Skeletal muscle satellite cell (primary cell): Measurements from ENCODE around the gene SEC14L3.
"Not testable (repeated sequence)": the region's sequence is repeated elsewhere in the genome, so short reads cannot be mapped to it uniquely, and the experiment has no call there.

Source experiments
- H3K27me3 ChIP-seq: 2 replicates; pipeline ENCODE4 v1.7.0; 2013; ENCODE audit warnings: low read length; ENCODE audit not compliant: control insufficient read depth, insufficient read depth
- H3K36me3 ChIP-seq: 2 replicates; pipeline ENCODE4 v1.7.0; 2013; ENCODE audit warnings: mild to moderate bottlenecking, control low read depth, low read length; ENCODE audit not compliant: insufficient read depth
- H3K4me1 ChIP-seq: 2 replicates; pipeline ENCODE4 v1.7.0; 2013; ENCODE audit warnings: low read length; ENCODE audit not compliant: control insufficient read depth, insufficient read depth
- H3K4me2 ChIP-seq: 2 replicates; pipeline ENCODE4 v1.7.0; 2013; ENCODE audit warnings: mild to moderate bottlenecking, low read length
- H3K4me3 ChIP-seq: 2 replicates; pipeline ENCODE4 v1.7.0; 2013; ENCODE audit warnings: low read length
- H3K9ac ChIP-seq: 2 replicates; pipeline ENCODE4 v1.7.0; 2013; ENCODE audit warnings: mild to moderate bottlenecking, low read depth, low read length, moderate library complexity
- H3K9me3 ChIP-seq: replicated peaks from 2 replicates; pipeline ENCODE4 v1.7.0; 2013; ENCODE audit warnings: mild to moderate bottlenecking, control low read depth, low read length

The SEC14L3 gene

DNA sequence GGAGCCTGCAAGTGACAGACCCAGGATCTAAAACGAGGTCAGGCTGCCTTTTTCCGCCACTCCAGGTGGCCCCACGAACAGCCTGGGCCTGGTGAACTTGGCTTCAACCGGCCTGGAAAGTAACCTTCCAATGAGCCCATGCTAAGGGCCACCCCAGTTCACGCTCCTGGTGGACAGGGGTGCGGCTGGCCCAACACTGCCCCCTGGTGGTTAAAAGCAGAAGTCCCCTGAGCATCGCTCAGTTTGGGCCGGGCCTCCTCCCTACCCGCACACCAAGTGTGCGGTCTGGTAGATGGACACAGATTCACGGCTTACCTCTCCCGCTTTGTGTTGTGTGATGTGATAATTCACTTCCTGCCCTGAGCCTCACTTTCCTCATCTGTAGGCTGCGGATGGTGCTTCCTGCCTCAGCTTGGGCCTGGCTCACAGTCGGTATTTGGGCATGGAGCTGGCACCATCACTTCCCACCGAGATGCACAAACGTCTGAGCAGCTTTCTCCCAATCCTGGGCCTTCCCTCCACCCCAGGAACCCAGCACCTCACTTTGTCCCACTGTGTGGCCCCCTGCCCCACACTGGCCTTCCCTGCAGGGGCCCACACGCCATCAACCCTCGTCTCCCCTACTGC, 13.7 kb upstream of the SEC14L3 start:
- H3K4me3 ChIP-seq = no peak overlapping the region
- H3K9ac ChIP-seq = no peak overlapping the region
- H3K27me3 ChIP-seq = peaks cover 14% of the 10 kb centered on the region
- H3K4me1 ChIP-seq = no peaks in the 10 kb centered on the region
- no peaks in the 10 kb centered on the region for H3K36me3 ChIP-seq
- H3K4me2 ChIP-seq = no peak overlapping the region
- no peaks in the 10 kb centered on the region for H3K9me3 ChIP-seq

DNA sequence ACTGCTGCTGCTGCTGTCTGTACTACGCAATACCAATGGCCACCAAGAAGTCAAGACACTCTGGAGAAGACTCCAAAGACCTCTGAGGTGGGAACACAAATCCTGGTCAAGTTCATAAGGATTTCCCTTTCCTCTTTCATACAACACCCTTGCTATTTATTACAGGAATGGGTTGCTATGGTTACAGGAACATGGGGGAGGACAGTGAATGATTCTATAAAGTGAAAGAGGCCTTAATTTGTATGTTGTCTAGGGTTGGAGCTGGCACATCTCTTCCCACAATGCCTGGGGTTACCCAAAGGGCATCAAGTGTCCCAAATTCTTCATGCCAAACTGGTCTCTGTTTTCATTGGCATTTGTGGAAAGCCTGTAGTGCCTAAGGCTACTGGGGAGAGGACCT, 11.4 kb upstream of the SEC14L3 start:
- Histone ChIP-seq H3K9ac (no peak overlapping the region), H3K4me3 (no peak overlapping the region), H3K4me1 (no peaks in the 10 kb centered on the region), H3K9me3 (no peaks in the 10 kb centered on the region), H3K4me2 (no peak overlapping the region), H3K36me3 (no peaks in the 10 kb centered on the region), H3K27me3 (peaks cover 14% of the 10 kb centered on the region)

DNA sequence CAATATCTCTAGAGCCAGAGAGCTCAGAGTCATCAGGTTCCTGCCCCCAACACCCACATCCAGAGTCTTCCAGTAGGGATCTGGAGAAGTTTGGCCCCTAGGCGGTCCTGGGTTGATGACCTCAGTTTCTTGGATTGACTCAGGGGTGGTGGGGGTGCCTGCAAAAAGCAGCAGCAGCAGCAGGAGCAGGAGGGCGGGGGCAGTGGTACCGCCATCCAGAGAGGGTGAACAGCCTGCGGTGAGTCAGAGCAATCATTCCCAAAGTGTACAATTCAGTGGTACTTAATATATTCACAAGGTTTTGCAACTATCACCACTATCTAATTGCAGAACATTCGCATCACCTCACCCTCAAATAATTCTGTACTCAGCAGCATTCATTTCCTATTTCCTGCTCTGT, 9.9 kb upstream of the SEC14L3 start:
- Histone ChIP-seq H3K36me3 (no peaks in the 10 kb centered on the region), H3K4me1 (no peaks in the 10 kb centered on the region), H3K4me2 (no peak overlapping the region), H3K9me3 (no peaks in the 10 kb centered on the region), H3K27me3 (peaks cover 20% of the 10 kb centered on the region), H3K4me3 (no peak overlapping the region), H3K9ac (no peak overlapping the region)

DNA sequence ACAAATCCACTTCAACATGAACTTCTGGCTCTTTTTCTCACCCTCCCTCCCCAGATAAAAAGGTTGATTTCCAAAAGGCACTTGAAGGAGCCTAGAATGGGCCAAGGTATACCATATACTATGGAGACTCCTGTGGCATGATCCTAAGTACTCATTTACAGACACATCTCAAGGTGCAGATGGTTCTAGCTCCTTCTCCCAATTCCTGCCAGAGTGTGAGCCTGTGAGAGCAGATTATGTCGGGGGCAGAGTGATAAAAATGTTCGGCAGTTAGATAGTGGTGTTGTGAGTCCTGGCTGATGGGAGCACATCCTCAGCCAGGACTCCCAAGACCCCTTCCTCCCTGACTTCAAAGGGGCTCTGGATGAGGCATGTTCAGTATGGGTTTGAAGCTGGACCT, 8.2 kb upstream of the SEC14L3 start:
- Histone ChIP-seq H3K4me3 (no peak overlapping the region), H3K9ac (no peak overlapping the region), H3K4me1 (no peaks in the 10 kb centered on the region), H3K4me2 (no peak overlapping the region), H3K36me3 (no peaks in the 10 kb centered on the region), H3K9me3 (no peaks in the 10 kb centered on the region), H3K27me3 (peaks cover 27% of the 10 kb centered on the region)

DNA sequence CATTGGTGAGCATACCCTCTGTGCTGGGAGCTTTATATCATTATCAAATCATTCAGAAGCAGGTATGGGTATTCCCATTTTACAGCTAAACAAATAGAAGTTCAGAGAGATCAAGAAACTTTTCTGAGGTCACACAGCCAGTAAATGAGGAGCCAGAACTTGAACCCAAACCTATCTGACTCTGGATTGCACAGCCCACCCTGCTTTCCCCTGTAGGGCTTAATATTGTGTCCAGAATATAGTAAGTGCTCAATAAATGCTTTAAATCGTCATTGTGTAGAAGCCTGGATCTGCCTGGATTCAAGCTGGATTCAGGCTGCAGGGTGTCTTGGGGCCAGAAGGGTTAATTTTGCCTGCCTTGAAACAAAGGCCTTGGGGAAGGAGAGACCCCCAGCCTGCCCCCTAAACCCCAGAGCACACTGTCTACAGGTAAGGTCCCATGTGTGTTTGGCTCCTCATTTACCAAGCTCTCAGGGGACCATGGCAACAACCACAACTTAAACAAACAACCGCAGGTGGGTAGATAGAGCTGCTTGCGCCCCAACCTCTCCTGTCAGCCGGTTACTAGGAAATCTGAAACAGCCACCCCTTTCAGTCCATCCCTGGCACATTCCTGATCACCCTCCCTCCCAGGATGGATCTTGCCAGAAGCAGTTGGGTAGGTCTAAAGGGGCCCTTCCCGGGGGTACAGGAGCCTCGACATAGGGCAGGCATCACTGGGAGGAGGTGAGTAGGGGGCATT, 3.0 kb upstream of the SEC14L3 start:
- no peaks in the 10 kb centered on the region for H3K4me1 ChIP-seq
- H3K36me3 ChIP-seq = no peaks in the 10 kb centered on the region
- no peaks in the 10 kb centered on the region for H3K9me3 ChIP-seq
- H3K9ac ChIP-seq = no peak overlapping the region
- no peak overlapping the region for H3K4me2 ChIP-seq
- peaks cover 64% of the 10 kb centered on the region for H3K27me3 ChIP-seq
- no peak overlapping the region for H3K4me3 ChIP-seq

DNA sequence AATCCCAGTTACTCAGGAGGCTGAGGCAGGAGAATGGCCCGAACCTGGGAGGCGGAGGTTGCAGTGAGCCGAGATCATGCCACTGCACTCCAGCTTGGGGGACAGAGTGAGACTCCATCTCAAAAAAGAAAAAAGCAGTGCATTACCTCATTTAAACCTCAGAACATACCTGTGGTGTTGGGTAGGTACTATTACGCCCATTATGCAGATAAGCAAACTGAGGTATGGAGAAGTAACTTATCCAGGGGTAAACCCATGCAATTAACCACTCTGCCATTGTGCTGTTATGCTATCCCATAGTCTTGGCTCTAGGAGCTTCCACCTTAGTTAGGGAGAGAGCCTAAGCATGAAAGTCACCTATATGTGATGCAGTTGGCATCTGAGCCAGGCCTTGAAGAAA, 2.3 kb upstream of the SEC14L3 start:
- Histone ChIP-seq H3K9me3 (no peaks in the 10 kb centered on the region), H3K4me2 (no peak overlapping the region), H3K4me3 (no peak overlapping the region), H3K9ac (no peak overlapping the region), H3K27me3 (peaks cover 71% of the 10 kb centered on the region), H3K36me3 (no peaks in the 10 kb centered on the region), H3K4me1 (no peaks in the 10 kb centered on the region)

DNA sequence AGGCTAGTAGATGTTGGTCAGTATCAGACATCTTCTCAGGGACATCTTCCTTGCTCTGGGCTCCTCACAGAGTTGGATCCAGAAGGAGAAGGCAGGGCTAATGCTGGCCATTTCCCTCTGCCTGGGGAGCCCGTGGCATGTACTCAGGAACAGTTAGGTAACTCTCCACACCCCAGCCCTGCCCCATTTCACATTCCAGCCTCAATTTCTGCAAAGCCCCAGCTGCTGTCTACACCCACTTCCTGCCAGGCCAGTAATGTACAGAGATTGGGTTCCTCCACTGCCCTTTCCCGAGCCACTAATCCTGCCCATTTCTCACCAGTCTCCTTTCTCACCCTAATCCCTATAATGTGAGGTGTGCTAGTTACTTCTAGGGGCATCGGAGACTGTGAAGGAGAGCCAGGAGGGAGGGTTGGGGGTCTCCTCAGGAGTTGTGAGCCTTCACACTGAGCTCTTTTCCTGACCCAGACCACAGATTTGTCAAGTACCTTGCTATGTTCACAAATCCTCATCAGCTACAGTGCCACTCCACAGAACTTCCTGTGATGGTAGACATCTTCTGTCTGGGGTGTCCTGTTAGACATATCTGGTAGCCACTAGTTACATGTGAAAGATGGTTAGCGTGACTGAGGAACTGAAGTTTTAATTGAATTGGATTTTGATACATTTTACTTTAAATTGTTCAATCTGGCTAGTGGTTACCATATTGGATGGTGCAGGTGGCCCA, 1.3 kb upstream of the SEC14L3 start:
- H3K36me3 ChIP-seq = no peaks in the 10 kb centered on the region
- peaks cover 65% of the 10 kb centered on the region for H3K27me3 ChIP-seq
- no peaks in the 10 kb centered on the region for H3K4me1 ChIP-seq
- H3K4me3 ChIP-seq = no peak overlapping the region
- no peak overlapping the region for H3K4me2 ChIP-seq
- H3K9me3 ChIP-seq = no peaks in the 10 kb centered on the region
- no peak overlapping the region for H3K9ac ChIP-seq

DNA sequence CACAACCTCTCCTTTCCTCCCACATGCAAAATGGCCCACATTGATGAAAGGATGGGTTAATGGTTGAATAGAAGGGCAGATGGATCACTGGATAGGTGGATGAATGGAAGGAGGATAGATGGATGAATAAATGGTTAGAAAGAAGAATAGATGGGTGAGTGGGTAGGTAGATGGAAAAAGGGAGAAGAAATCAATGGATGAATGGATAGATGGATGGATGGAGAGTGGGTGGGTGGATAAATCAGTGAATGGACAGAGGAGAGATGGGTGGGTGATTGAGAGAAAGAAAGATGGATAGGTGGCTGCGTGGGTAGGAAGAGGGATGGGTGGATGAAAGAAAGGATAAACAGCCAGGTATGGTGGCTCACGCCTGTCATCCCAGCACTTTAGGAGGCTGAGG, 1.2 kb downstream of the SEC14L3 start:
- H3K4me3 ChIP-seq = no peak overlapping the region
- no peak overlapping the region for H3K9ac ChIP-seq
- H3K4me1 ChIP-seq = no peaks in the 10 kb centered on the region
- no peak overlapping the region for H3K4me2 ChIP-seq
- no peaks in the 10 kb centered on the region for H3K36me3 ChIP-seq
- H3K9me3 ChIP-seq = no peaks in the 10 kb centered on the region
- H3K27me3 ChIP-seq = peaks cover 69% of the 10 kb centered on the region

DNA sequence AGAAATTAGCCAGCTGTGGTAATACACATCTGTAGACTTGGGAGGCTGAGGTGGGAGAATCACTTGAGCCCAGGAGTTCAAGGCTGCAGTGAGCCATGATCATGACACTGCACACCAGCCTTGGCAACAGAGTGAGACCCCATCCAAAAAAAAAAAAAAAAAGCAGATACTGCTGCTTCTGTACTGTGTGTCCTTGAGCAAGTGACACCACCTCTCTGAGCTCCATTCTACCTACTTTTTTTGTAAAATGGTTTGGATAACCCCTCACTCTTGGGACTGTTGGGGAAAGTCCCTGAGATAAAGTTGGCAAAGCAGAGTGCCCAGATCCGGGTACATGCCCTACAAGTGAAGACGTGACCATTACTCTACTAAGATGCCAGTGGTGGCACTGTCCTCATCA, 2.7 kb downstream of the SEC14L3 start:
- Histone ChIP-seq H3K27me3 (peaks cover 67% of the 10 kb centered on the region), H3K9ac (no peak overlapping the region)

DNA sequence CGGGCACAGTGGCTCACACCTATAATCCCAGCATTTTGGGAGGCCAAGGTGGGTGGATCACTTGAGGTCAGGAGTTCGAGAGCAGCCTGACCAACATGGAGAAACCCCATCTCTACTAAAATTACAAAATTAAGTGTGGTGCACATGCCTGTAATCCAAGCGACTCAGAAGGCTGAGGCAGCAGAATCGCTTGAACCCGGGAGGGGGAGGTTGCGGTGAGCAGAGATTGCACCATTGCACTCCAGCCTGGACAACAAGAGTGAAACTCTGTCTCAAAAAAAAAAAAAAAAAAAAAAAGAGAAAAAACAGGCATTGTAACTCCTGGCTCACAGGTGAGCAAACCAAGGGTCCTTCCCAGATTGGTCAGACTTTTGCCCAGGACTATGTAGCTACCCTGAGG, 11.3 kb downstream of the SEC14L3 start:
- H3K4me1 ChIP-seq, H3K9me3 ChIP-seq, H3K9ac ChIP-seq, H3K36me3 ChIP-seq, H3K4me2 ChIP-seq, H3K4me3 ChIP-seq: not testable (repeated sequence)
- peaks cover 17% of the 10 kb centered on the region for H3K27me3 ChIP-seq

More for the DNA sequence above, 2.7 kb downstream of the SEC14L3 start:
- Histone ChIP-seq H3K4me3 (no peak overlapping the region), H3K4me2 (no peak overlapping the region), H3K9me3 (no peaks in the 10 kb centered on the region), H3K36me3 (no peaks in the 10 kb centered on the region), H3K4me1 (no peaks in the 10 kb centered on the region)

DNA sequence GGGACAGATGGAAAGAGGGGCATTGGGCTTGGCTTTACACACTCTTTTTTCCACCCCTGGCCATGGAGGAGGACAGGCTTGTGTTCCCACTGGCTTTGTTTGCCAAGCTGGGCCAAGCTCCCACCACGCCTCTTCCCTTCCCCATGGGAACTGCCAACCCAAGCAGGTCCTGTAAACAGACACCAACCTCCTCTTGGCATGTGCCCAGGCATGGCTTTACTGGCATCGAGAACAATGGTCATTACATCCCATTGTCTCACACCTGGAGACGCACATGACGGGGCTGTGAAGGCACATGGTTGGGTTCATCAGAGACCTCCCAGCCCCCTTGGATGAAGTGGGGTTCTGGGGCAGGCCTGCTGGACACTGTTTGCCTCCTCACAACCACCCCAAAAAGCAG, 11.7 kb downstream of the SEC14L3 start:
- no peaks in the 10 kb centered on the region for H3K9me3 ChIP-seq
- H3K4me3 ChIP-seq = no peak overlapping the region
- H3K36me3 ChIP-seq = no peaks in the 10 kb centered on the region
- H3K9ac ChIP-seq = no peak overlapping the region
- H3K27me3 ChIP-seq = peaks cover 17% of the 10 kb centered on the region
- H3K4me1 ChIP-seq = no peaks in the 10 kb centered on the region
- H3K4me2 ChIP-seq = no peak overlapping the region
